ENCODE data around the gene NGLY1. TPM values are rescaled to one million over a fixed set of nuclear protein-coding genes. Genes with fewer than 3 reads are reported as not detected.

The NGLY1 gene
- total and polyA plus RNA-seq, 9 of the 15 experiments (the other 6 are each of a cell fraction or from before 2014, with no cell fraction given), result 52.2 to 124 (median 87.6) TPM

- TF ChIP-seq GMEB1 (CRISPR knock-in tag; IDR thresholded peaks at IDR 0.05), result no peak
- no peak for TF ChIP-seq FOXO4 (CRISPR knock-in tag; IDR thresholded peaks at IDR 0.05)
- TF ChIP-seq NKRF (IDR thresholded peaks at IDR 0.05; ENCODE audit: borderline replicate concordance), result no peak
- no peak for TF ChIP-seq LEF1 (IDR thresholded peaks at IDR 0.05)
- TF ChIP-seq RBBP5 (IDR thresholded peaks at IDR 0.05; ENCODE audit: borderline replicate concordance, insufficient read depth, low read length, poor library complexity, severe bottlenecking), result no peak
- TF ChIP-seq MYC (IDR thresholded peaks at IDR 0.05; ENCODE audit: low read depth, low read length), result peak; percentile 63; the same call in 1 of the 2 replicates
- TF ChIP-seq MYC (CRISPR knock-in tag; IDR thresholded peaks at IDR 0.05; ENCODE audit: borderline replicate concordance, low read depth), result no peak
- TF ChIP-seq ZFPM2 (CRISPR knock-in tag; IDR thresholded peaks at IDR 0.05), result no peak
- no peak for TF ChIP-seq ZNF184 (CRISPR knock-in tag; IDR thresholded peaks at IDR 0.05)
- no peak for TF ChIP-seq ILF3 (IDR thresholded peaks at IDR 0.05; ENCODE audit: borderline replicate concordance)
- TF ChIP-seq GTF3C2 (IDR thresholded peaks at IDR 0.05; ENCODE audit: borderline replicate concordance, extremely low read depth, insufficient read length), result no peak
- no peak for TF ChIP-seq HCFC1 (IDR thresholded peaks at IDR 0.05; ENCODE audit: low read depth, low read length)
- TF ChIP-seq ATF4 (CRISPR knock-in tag; IDR thresholded peaks at IDR 0.05), result no peak
- no peak for TF ChIP-seq ZNF23 (CRISPR knock-in tag; IDR thresholded peaks at IDR 0.05)
- TF ChIP-seq E2F6 (IDR thresholded peaks at IDR 0.05; ENCODE audit: borderline replicate concordance in 1 of 2, extremely low read depth in 1 of 2, insufficient read depth in 1 of 2, insufficient read length in 1 of 2, low read depth in 1 of 2, low read length in 1 of 2, poor library complexity in 1 of 2, severe bottlenecking in 1 of 2), result peak in 1 of 2 experiments; percentile 45
- peak; percentile 8; the same call in 1 of the 2 replicates for TF ChIP-seq EP300 (IDR thresholded peaks at IDR 0.05; ENCODE audit: low read length)
- peak; percentile 28; the same call in 1 of the 2 replicates for TF ChIP-seq ARID1B (IDR thresholded peaks at IDR 0.05)
- no peak for TF ChIP-seq GABPA (tag; conservative IDR thresholded peaks at IDR 0.05; ENCODE audit: low read depth)
Measured at GRCh38 chr3:25782636-25782937, 656 bp downstream of the NGLY1 start (continued).
